HEK293 (cell line): ENCODE results near the gene FUT1.

Source experiments
- CTCF ChIA-PET: fragments of 350-600 bp; formaldehyde crosslinking; extraction: SDS; loops from one replicate; lab custom pipeline; 2021; ENCODE audit warnings: antibody characterized with exemption; lab: Yijun Ruan, JAX
- POLR2A ChIA-PET: fragments of 300-600 bp; formaldehyde crosslinking; extraction: SDS; loops from one replicate; lab custom pipeline; 2020; ENCODE audit warnings: antibody characterized with exemption, inconsistent platforms; lab: Yijun Ruan, JAX
- H3K27ac ChIP-seq: fragments of 200-500 bp; sonication (Bioruptor generic); 2 replicates; pipeline ENCODE4 v1.5.1; 2014; ENCODE audit warnings: low read depth, low read length, control low read depth, inconsistent platforms; ENCODE audit errors: extremely low read depth
- H3K36me3 ChIP-seq, 2 experiments: fragments of 200-500 bp in 1 of 2; sonication (Bioruptor generic) in 1 of 2; 1 replicate in 1 of 2; 2 replicates in 1 of 2; pipeline ENCODE4 v1.5.1; 2014 to 2017; ENCODE audit warnings: inconsistent platforms in 2 of 2, low read length in 2 of 2; ENCODE audit not compliant: control insufficient read depth in 2 of 2, insufficient read depth in 1 of 2
- H3K4me1 ChIP-seq: fragments of 200-500 bp; sonication (Bioruptor generic); 2 replicates; pipeline ENCODE4 v1.5.1; 2014; ENCODE audit warnings: mild to moderate bottlenecking, low read length, inconsistent platforms; ENCODE audit not compliant: control insufficient read depth, insufficient read depth
- H3K4me3 ChIP-seq: 2 replicates; pipeline ENCODE4 v1.5.1; 2011; ENCODE audit warnings: low read depth, mild to moderate bottlenecking, control low read depth, low read length, moderate library complexity
- H3K9me3 ChIP-seq: fragments of 200-500 bp; sonication (Bioruptor generic); 2 replicates; pipeline ENCODE4 v1.5.1; 2014; ENCODE audit warnings: low read depth, low read length, inconsistent platforms; ENCODE audit not compliant: control insufficient read depth, insufficient read depth
- KLF16 ChIP-seq: fragments of 450-650 bp; formaldehyde crosslinking; IDR thresholded peaks from 2 replicates; pipeline ENCODE4 v1.5.1; 2017; ENCODE audit warnings: missing biosample characterization, missing genetic modification characterization
- KLF8 ChIP-seq: fragments of 450-650 bp; formaldehyde crosslinking; IDR thresholded peaks from 2 replicates; pipeline ENCODE4 v1.5.1; 2016; ENCODE audit warnings: missing biosample characterization, missing genetic modification characterization
- PRDM1 ChIP-seq: fragments of 450-650 bp; formaldehyde crosslinking; IDR thresholded peaks from 2 replicates; pipeline ENCODE4; 2016; ENCODE audit warnings: missing biosample characterization, missing genetic modification characterization
- PRDM6 ChIP-seq: fragments of 450-650 bp; formaldehyde crosslinking; IDR thresholded peaks from 2 replicates; pipeline ENCODE4 v1.5.1; 2017; ENCODE audit warnings: missing biosample characterization, missing genetic modification characterization
- RBAK ChIP-seq: fragments of 450-650 bp; formaldehyde crosslinking; IDR thresholded peaks from 2 replicates; pipeline ENCODE4 v1.5.1; 2016; ENCODE audit warnings: missing biosample characterization, missing genetic modification characterization
- TRIM28 ChIP-seq: IDR thresholded peaks from 2 replicates; pipeline ENCODE4 v1.6.1; 2011; ENCODE audit warnings: low read length, control low read depth, borderline replicate concordance
- ZEB2 ChIP-seq: fragments of 450-650 bp; formaldehyde crosslinking; IDR thresholded peaks from 2 replicates; pipeline ENCODE4 v1.5.1; 2016; ENCODE audit warnings: missing biosample characterization, missing genetic modification characterization
- ZNF121 ChIP-seq: fragments of 450-650 bp; formaldehyde crosslinking; IDR thresholded peaks from 2 replicates; pipeline ENCODE4 v1.5.1; 2016; ENCODE audit warnings: missing biosample characterization, missing genetic modification characterization
- ZNF132 ChIP-seq: fragments of 450-650 bp; formaldehyde crosslinking; IDR thresholded peaks from 2 replicates; pipeline ENCODE4 v1.5.1; 2017; ENCODE audit warnings: missing biosample characterization, missing genetic modification characterization, borderline replicate concordance
- ZNF169 ChIP-seq: fragments of 450-650 bp; formaldehyde crosslinking; IDR thresholded peaks from 2 replicates; pipeline ENCODE4 v1.5.1; 2016; ENCODE audit warnings: missing biosample characterization, missing genetic modification characterization
- ZNF335 ChIP-seq: fragments of 450-650 bp; formaldehyde crosslinking; conservative IDR thresholded peaks from 2 replicates; pipeline ENCODE4 v1.5.1; 2016; ENCODE audit warnings: missing biosample characterization, missing genetic modification characterization
- ZNF510 ChIP-seq: fragments of 450-650 bp; formaldehyde crosslinking; IDR thresholded peaks from 2 replicates; pipeline ENCODE4 v1.5.1; 2018; ENCODE audit warnings: mild to moderate bottlenecking, missing genetic modification characterization, missing biosample characterization; ENCODE audit not compliant: insufficient replicate concordance
- ZNF529 ChIP-seq: fragments of 450-650 bp; formaldehyde crosslinking; IDR thresholded peaks from 2 replicates; pipeline ENCODE4 v1.5.1; 2017; ENCODE audit warnings: missing genetic modification characterization, missing biosample characterization; ENCODE audit not compliant: insufficient replicate concordance
- ZNF548 ChIP-seq: fragments of 450-650 bp; formaldehyde crosslinking; IDR thresholded peaks from 2 replicates; pipeline ENCODE4 v1.5.1; 2016; ENCODE audit warnings: missing biosample characterization, missing genetic modification characterization
- ZNF596 ChIP-seq: fragments of 450-650 bp; IDR thresholded peaks from 2 replicates; pipeline ENCODE4 v1.5.0; 2018; ENCODE audit warnings: missing biosample characterization, mild to moderate bottlenecking, missing genetic modification characterization, moderate library complexity
- ZNF626 ChIP-seq: fragments of 450-650 bp; sonication (Bioruptor Pico); formaldehyde crosslinking; IDR thresholded peaks from 2 replicates; pipeline ENCODE4 v1.5.1; 2018; ENCODE audit warnings: missing biosample characterization, missing genetic modification characterization, inconsistent platforms
- ZNF707 ChIP-seq: fragments of 450-650 bp; formaldehyde crosslinking; IDR thresholded peaks from 2 replicates; pipeline ENCODE4 v1.5.1; 2016; ENCODE audit warnings: missing biosample characterization, missing genetic modification characterization

Gene FUT1

GRCh38 chr19:48780631-48781391, 28.4 kb upstream of the FUT1 start (continued):
- TF ChIP-seq ZEB2 (tag by site-specific recombination), result peak; percentile 23; the same call in 1 of the 2 replicates

GRCh38 chr19:48779636-48780035, 27.2 kb upstream of the FUT1 start:
- CTCF ChIA-PET, result interaction anchor here (0.6 to 2.8 kb wide), 5 partner anchors 8 to 661 kb away, joined by 3 to 18 read pairs (median 4); no protein-coding TSS in a partner anchor
- H3K9me3 ChIP-seq, result no peaks in the 10 kb centered on the region
- TF ChIP-seq KLF16 (tag by site-specific recombination), result no peak
- no peak for TF ChIP-seq ZNF626 (tag by site-specific recombination)
- no peak for TF ChIP-seq ZNF529 (tag by site-specific recombination)
- TF ChIP-seq ZNF510, result no peak
- no peak for TF ChIP-seq ZNF548 (tag by site-specific recombination)
- TF ChIP-seq ZNF335 (tag by site-specific recombination), result peak; percentile 51; the same call in 1 of the 2 replicates
- TF ChIP-seq RBAK, result peak; percentile 45; the same call in 1 of the 2 replicates
- no peak for TF ChIP-seq KLF8 (tag by site-specific recombination)
- TF ChIP-seq, all 188 proteins: peak for 2
- POLR2A ChIA-PET, result interaction anchor here (0.6 to 0.7 kb wide), 2 partner anchors 8 to 134 kb away, joined by 3 read pairs; no protein-coding TSS in a partner anchor
- no peak overlapping the region for H3K4me3 ChIP-seq
- H3K36me3 ChIP-seq, result no peaks in the 10 kb centered on the region
- no peak overlapping the region for H3K27ac ChIP-seq
- 0 out of 2 replicates have a peak, but pooled peaks cover under 1% of the 10 kb centered on the region for H3K4me1 ChIP-seq

GRCh38 chr19:48777720-48778119, 25.3 kb upstream of the FUT1 start:
- CTCF ChIA-PET, result interaction anchor here (0.7 to 2.8 kb wide), 3 partner anchors 10 to 368 kb away, joined by 4 to 18 read pairs (median 5); no protein-coding TSS in a partner anchor
- no peaks in the 10 kb centered on the region for H3K9me3 ChIP-seq
- no peaks in the 10 kb centered on the region for H3K36me3 ChIP-seq
- POLR2A ChIA-PET, result no interaction called here
- no peak overlapping the region for H3K4me3 ChIP-seq
- H3K27ac ChIP-seq, result no peak overlapping the region
- TF ChIP-seq ZNF707 (tag by site-specific recombination) (no peak), ZNF169 (tag by site-specific recombination) (no peak), PRDM1 (tag by site-specific recombination) (no peak), ZNF132 (tag by site-specific recombination) (no peak), PRDM6 (no peak), ZNF596 (tag by site-specific recombination) (no peak)
- 0 out of 2 replicates have a peak, but pooled peaks cover 2% of the 10 kb centered on the region for H3K4me1 ChIP-seq

- CTCF ChIA-PET, result interaction anchor here (0.9 kb wide), 1 partner anchor 10 kb away, joined by 4 read pairs; no protein-coding TSS in a partner anchor
- Histone ChIP-seq H3K27ac (no peak overlapping the region), H3K9me3 (no peaks in the 10 kb centered on the region), H3K4me1 (0 out of 2 replicates have a peak, but pooled peaks cover 2% of the 10 kb centered on the region), H3K36me3 (no peaks in the 10 kb centered on the region), H3K4me3 (no peak overlapping the region)
- POLR2A ChIA-PET, result interaction anchor here (0.7 kb wide), 1 partner anchor 185 kb away, joined by 7 read pairs; no protein-coding TSS in a partner anchor
- no peak for TF ChIP-seq TRIM28
- peak; percentile 63; the same call in 1 of the 2 replicates for TF ChIP-seq ZNF121 (tag by site-specific recombination)
Measured at GRCh38 chr19:48777139-48777538, 24.7 kb upstream of the FUT1 start.
